SK-N-SH (cell line): ENCODE data around the gene HAT1.

ENCODE experiments used
- CTCF ChIP-seq: fragments of 200-600 bp; sonication (generic); IDR thresholded peaks from 2 replicates; pipeline ENCODE4 v1.6.1; 2017; ENCODE audit warnings: antibody characterized with exemption, mild to moderate bottlenecking, moderate library complexity
- ZBTB33 ChIP-seq: IDR thresholded peaks from 2 replicates; pipeline ENCODE4 v1.4.0; 2012; ENCODE audit warnings: low read depth, borderline replicate concordance

- TF ChIP-seq CTCF, result no peak
- TF ChIP-seq ZBTB33, result no peak
These were observed 34.8 kb downstream of the HAT1 start for GRCh38 chr2:171957061-171957460.
